Peyer's patch (tissue), 4 donors: ENCODE results near the gene PWWP2A. TPM values are rescaled to one million over a fixed set of nuclear protein-coding genes. Genes with fewer than 3 reads are reported as not detected.

Experiments
- DNase-seq, 3 donors: peaks; one replicate each; pipeline ENCODE4 v3.0.0-alpha.2; 2017 to 2019
- H3K27ac ChIP-seq, 4 donors: fragments of 200-600 bp; sonication (generic); one replicate each; pipeline ENCODE4 v1.5.1; 2016 to 2019
- H3K27me3 ChIP-seq, 2 donors: fragments of 200-600 bp; sonication (generic); one replicate each; pipeline ENCODE4 v1.5.1; 2019
- H3K36me3 ChIP-seq, 3 donors: fragments of 200-600 bp; sonication (generic); one replicate each; pipeline ENCODE4 v1.5.1; 2016 to 2019
- H3K4me1 ChIP-seq, 4 donors: fragments of 200-600 bp; sonication (generic); one replicate each; pipeline ENCODE4 v1.5.1; 2016 to 2019
- H3K4me3 ChIP-seq, 4 donors: fragments of 200-600 bp; sonication (generic); 1 replicate in 3 of 4; 2 replicates in 1 of 4; pipeline ENCODE4 v1.5.1; 2016 to 2019; ENCODE audit warnings: mild to moderate bottlenecking in 1 of 4
- H3K9me3 ChIP-seq, 4 donors: fragments of 200-600 bp; sonication (generic); one replicate each; pipeline ENCODE4 v1.5.1; 2016 to 2019; ENCODE audit warnings: mild to moderate bottlenecking in 1 of 4
- POLR2A ChIP-seq, 2 donors: fragments of 450-650 bp; IDR thresholded peaks; one replicate each; pipeline ENCODE4 v1.5.1; 2017; ENCODE audit warnings: antibody characterized with exemption in 2 of 2, mild to moderate bottlenecking in 2 of 2, moderate library complexity in 2 of 2
- total RNA-seq, 4 donors: library from RNA; depleted of rRNA; stranded (reverse); fragments of >200 nt; gene quantifications; one replicate each; pipeline ENCODE4 v1.1.0, GENCODE V29; 2016
- TF ChIP-seq, protein P1 (sequence below), 6 experiments: fragments of 450-650 bp in 4 of 6; fragments of 200-600 bp in 2 of 6; sonication (generic) in 1 of 6; IDR thresholded peaks; one replicate each; pipeline ENCODE4 v1.5.1; 2017 to 2019; ENCODE audit warnings: antibody characterized with exemption in 6 of 6, mild to moderate bottlenecking in 3 of 6, moderate library complexity in 1 of 6

Gene PWWP2A, protein sequence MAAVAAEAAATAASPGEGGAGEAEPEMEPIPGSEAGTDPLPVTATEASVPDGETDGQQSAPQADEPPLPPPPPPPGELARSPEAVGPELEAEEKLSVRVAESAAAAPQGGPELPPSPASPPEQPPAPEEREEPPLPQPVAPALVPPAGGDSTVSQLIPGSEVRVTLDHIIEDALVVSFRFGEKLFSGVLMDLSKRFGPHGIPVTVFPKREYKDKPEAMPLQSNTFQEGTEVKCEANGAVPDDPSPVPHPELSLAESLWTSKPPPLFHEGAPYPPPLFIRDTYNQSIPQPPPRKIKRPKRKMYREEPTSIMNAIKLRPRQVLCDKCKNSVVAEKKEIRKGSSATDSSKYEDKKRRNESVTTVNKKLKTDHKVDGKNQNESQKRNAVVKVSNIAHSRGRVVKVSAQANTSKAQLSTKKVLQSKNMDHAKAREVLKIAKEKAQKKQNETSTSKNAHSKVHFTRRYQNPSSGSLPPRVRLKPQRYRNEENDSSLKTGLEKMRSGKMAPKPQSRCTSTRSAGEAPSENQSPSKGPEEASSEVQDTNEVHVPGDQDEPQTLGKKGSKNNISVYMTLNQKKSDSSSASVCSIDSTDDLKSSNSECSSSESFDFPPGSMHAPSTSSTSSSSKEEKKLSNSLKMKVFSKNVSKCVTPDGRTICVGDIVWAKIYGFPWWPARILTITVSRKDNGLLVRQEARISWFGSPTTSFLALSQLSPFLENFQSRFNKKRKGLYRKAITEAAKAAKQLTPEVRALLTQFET
- total RNA-seq = 10 to 100 TPM; 34.9 to 57.6 (median 54.3) TPM

DNA sequence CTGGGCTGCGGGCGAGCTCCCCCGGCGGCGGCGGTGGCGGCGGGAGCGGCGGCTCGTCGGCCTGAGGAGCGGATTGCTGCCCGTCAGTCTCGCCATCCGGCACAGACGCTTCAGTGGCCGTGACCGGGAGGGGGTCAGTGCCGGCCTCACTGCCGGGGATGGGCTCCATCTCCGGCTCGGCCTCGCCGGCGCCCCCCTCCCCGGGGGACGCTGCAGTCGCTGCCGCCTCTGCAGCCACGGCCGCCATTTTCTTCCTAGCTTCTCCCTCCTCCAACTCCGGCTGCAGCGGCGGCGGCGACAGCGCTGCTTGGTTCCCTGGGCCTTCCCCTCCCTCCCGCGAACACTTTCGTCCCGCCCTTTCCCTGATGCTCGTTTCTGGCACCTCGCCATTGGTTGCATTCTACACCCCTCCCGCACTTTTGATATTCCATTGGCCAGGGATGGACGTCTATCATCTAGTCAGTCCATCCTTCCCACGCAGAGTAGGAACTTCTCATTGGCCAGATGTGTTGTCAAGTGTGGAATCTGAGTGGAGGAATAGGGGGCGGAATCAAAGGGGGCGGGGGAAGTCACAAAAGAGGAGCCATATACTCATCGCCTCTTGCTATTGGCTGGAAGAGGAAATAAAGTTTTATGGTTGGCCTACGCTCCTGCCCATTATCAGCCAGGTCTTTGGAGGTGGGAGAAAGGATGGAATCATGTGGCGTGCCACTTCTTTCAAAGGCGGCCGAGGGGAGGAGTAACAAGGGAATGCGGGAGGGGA is at the start of gene PWWP2A:
Gene PWWP2A, minus strand, starts transcription at position 309 of the 763 bp plus-strand sequence. Its CDS starts 62 bp downstream, at position 247.
- peak; percentile 98 to 99 (median 98) for DNase-seq
- Histone ChIP-seq H3K27ac (peak within 1 kb of the TSS; percentile 95 to 100 (median 98)), H3K36me3 (peaks cover 0 to 28% (median 0%) of the 10 kb centered on the region in 3 donors), H3K27me3 (no peaks in the 10 kb centered on the region), H3K9me3 (no peaks in the 10 kb centered on the region), H3K4me3 (peak within 1 kb of the TSS; percentile 82 to 100 (median 98)), H3K4me1 (peaks cover 0 to 11% (median 2%) of the 10 kb centered on the region in 4 donors)
- peak; percentile 77 to 83 for TF ChIP-seq POLR2A (IDR thresholded peaks at IDR 0.05)
- TF ChIP-seq, protein P1, sequence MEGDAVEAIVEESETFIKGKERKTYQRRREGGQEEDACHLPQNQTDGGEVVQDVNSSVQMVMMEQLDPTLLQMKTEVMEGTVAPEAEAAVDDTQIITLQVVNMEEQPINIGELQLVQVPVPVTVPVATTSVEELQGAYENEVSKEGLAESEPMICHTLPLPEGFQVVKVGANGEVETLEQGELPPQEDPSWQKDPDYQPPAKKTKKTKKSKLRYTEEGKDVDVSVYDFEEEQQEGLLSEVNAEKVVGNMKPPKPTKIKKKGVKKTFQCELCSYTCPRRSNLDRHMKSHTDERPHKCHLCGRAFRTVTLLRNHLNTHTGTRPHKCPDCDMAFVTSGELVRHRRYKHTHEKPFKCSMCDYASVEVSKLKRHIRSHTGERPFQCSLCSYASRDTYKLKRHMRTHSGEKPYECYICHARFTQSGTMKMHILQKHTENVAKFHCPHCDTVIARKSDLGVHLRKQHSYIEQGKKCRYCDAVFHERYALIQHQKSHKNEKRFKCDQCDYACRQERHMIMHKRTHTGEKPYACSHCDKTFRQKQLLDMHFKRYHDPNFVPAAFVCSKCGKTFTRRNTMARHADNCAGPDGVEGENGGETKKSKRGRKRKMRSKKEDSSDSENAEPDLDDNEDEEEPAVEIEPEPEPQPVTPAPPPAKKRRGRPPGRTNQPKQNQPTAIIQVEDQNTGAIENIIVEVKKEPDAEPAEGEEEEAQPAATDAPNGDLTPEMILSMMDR (IDR thresholded peaks at IDR 0.05) = peak in 4 of 6 experiments; percentile 7 to 26 (median 14)

DNA sequence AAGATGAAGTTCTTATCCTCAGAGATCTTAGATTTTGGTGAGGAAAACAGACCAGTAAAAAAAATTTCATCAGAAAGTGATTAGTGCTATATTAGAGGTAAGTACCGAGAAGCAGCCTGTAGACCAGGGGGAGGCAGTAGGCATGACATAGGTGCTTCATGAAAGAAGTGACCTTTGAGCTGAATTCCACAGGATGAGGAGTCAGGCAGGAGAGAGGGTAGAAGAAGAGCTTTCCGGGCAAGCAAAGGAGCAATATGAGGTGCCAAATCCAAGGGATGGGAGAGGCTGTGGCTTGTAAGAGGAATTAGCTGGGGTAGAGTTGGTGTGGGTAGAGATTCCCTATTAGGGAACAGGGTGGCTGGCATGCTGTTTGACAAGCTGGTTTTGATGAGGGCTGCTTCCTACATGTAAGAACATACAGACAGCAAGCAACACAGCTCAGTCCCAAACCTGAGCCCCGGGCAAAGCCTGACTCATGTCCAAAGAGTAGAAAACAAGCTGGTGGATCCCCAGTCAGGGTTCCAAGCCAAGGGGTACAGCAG is 48.4 kb upstream of the PWWP2A start:
- Histone ChIP-seq H3K27ac (no peak overlapping the region), H3K36me3 (no peaks in the 10 kb centered on the region), H3K27me3 (no peaks in the 10 kb centered on the region), H3K9me3 (no peaks in the 10 kb centered on the region), H3K4me3 (no peak overlapping the region), H3K4me1 (peaks cover 0 to 7% (median 0%) of the 10 kb centered on the region in 4 donors)
- TF ChIP-seq, protein P1 (IDR thresholded peaks at IDR 0.05) = no peak
- TF ChIP-seq POLR2A (IDR thresholded peaks at IDR 0.05) = no peak
- no peak for DNase-seq

DNA sequence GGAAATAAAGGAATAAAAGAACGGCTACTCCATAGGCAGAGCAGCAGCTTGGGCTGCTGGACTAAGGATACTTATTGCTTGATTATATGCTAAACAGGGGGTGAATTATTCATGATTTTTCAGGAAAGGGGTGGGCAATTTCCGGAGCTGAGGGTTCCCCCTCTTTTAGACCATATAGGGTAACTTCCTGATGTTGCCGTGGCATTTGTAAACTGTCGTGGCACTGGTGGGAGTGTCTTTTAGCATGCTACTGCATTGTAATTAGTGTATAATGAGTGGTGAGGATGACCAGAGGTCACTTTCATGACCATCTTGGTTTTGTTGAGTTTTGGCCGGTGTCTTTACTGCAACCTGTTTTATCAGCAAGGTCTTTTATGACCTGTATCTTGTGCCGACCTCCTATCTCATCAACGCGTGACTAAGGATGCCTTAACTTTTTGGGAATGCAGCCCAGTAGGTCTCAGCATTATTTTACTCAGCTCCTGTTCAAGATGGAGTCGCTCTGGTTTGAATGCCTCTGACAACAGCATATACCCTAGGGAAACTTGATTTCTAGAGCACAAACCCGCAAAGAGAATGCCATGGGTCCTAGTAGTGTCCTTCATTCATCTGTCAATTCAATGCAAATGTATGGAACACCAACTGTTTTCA is 47.8 kb upstream of the PWWP2A start:
- no peak for TF ChIP-seq POLR2A (IDR thresholded peaks at IDR 0.05)
- TF ChIP-seq, protein P1 (IDR thresholded peaks at IDR 0.05) = no peak
- Histone ChIP-seq H3K27ac (peak overlapping the region in 1 of 4 donors; percentile 83), H3K4me1 (peaks cover 0 to 7% (median 0%) of the 10 kb centered on the region in 4 donors), H3K4me3 (no peak overlapping the region), H3K27me3 (no peaks in the 10 kb centered on the region), H3K36me3 (no peaks in the 10 kb centered on the region), H3K9me3 (no peaks in the 10 kb centered on the region)
- DNase-seq = no peak

DNA sequence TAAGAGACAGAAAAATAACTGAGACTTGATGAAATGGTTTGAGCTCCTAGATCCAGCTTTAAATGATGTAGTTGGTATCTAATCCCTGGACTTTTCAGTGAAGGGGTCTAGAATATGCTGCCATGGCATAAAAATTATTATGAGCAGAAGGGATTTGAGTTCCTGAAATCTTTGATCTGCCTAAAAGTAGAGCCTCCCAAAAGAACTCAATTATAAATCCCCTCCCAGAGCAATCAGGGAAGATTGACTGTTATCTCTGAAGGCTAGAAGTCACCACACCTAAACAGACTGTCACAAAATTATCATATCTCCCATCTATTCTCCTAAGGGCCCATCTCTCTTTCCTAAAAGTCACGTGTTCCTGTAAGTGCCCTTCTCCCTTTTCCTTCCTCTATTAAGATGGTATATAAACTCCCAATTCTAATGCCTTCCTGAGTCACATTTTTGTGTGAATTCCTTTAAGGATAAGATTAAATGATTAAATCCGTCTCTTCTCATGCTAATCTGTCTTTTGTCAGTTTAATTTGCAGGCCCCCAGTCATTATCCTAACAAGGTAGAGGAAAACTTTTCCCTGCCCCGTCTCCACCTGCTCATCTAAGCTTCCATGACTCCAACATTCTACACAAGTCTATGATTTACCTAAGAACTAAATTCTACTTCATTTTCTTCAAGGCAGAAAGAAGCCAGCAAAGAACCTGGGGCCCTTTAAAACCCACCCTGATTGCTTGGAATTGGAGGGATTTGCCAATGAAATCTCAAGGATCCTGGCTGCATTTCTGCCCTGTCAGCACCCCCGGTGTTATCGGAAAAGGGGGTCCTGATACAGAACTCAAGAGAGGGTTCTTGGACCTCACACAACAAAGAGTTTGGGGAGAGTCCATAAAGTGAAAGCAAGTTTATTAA is 47.1 kb upstream of the PWWP2A start:
- Histone ChIP-seq H3K9me3 (no peaks in the 10 kb centered on the region), H3K27me3 (no peaks in the 10 kb centered on the region), H3K27ac (peak overlapping the region; percentile 60 to 86 (median 73)), H3K36me3 (no peaks in the 10 kb centered on the region), H3K4me1 (peaks cover 0 to 7% (median 0%) of the 10 kb centered on the region in 4 donors), H3K4me3 (no peak overlapping the region)
- DNase-seq = no peak
- TF ChIP-seq POLR2A (IDR thresholded peaks at IDR 0.05) = no peak
- TF ChIP-seq, protein P1 (IDR thresholded peaks at IDR 0.05) = no peak
